Lower leg skin (tissue), 3 donors: ENCODE data around the gene ASPG.

Experiments
- POLR2A ChIP-seq, 2 donors: fragments of 450-650 bp; IDR thresholded peaks; one replicate each; pipeline ENCODE4 v1.6.1; 2016 to 2017; ENCODE audit warnings: antibody characterized with exemption in 2 of 2, mild to moderate bottlenecking in 1 of 2, moderate library complexity in 1 of 2
- TF ChIP-seq, protein P1 (sequence below), 3 donors: fragments of 450-650 bp; IDR thresholded peaks; one replicate each; pipeline ENCODE4 v1.5.1; 2016; ENCODE audit warnings: antibody characterized with exemption in 3 of 3, mild to moderate bottlenecking in 3 of 3, moderate library complexity in 2 of 3

DNA sequence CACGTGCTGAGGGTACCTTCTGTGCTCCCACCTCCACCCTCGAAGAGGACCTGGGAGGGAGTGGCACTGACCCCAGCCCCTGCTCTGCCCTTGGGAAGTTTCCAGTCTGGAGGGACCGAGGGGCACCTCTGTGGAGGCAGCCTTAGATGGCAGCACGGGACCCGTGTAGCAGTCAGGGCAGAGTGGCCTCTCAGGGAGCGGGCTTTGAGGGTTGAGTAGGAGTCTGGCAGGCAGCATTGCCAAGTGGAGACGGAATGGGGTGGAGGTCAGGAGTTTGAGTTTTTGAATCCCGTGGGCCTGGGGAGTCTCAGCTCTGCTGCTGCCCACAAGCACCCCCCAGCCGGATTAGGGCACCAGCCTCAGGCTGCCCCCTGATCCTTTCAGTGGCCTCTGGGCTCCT, 74.5 kb downstream of the ASPG start:
- TF ChIP-seq, protein P1, sequence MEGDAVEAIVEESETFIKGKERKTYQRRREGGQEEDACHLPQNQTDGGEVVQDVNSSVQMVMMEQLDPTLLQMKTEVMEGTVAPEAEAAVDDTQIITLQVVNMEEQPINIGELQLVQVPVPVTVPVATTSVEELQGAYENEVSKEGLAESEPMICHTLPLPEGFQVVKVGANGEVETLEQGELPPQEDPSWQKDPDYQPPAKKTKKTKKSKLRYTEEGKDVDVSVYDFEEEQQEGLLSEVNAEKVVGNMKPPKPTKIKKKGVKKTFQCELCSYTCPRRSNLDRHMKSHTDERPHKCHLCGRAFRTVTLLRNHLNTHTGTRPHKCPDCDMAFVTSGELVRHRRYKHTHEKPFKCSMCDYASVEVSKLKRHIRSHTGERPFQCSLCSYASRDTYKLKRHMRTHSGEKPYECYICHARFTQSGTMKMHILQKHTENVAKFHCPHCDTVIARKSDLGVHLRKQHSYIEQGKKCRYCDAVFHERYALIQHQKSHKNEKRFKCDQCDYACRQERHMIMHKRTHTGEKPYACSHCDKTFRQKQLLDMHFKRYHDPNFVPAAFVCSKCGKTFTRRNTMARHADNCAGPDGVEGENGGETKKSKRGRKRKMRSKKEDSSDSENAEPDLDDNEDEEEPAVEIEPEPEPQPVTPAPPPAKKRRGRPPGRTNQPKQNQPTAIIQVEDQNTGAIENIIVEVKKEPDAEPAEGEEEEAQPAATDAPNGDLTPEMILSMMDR (IDR thresholded peaks at IDR 0.05), result no peak
- no peak for TF ChIP-seq POLR2A (IDR thresholded peaks at IDR 0.05)
